HFFc6 (cell line): Measurements from ENCODE around the gene NKD2. TPM values are rescaled to one million over a fixed set of nuclear protein-coding genes. Genes with fewer than 3 reads are reported as not detected.

ENCODE experiments used
- DNase-seq: peaks from one replicate; pipeline ENCODE4 v3.0.0-alpha.2; 2018
- H3K27ac Mint-ChIP-seq: 2 replicates; pipeline ENCODE4 v1.8.0; 2020; ENCODE audit warnings: mild to moderate bottlenecking, mixed read lengths
- H3K27me3 Mint-ChIP-seq: 2 replicates; pipeline ENCODE4 v1.8.0; 2021; ENCODE audit warnings: mild to moderate bottlenecking, moderate library complexity, mixed read lengths; ENCODE audit not compliant: insufficient read depth
- H3K36me3 Mint-ChIP-seq: 2 replicates; pipeline ENCODE4 v1.8.0; 2021; ENCODE audit warnings: low read depth, mixed read lengths
- H3K4me1 Mint-ChIP-seq: 2 replicates; pipeline ENCODE4 v1.8.0; 2020; ENCODE audit warnings: low read depth, mixed read lengths
- H3K4me3 Mint-ChIP-seq: 2 replicates; pipeline ENCODE4 v1.8.0; 2020; ENCODE audit warnings: mild to moderate bottlenecking, moderate library complexity, mixed read lengths
- H3K9me3 Mint-ChIP-seq: 2 replicates; pipeline ENCODE4 v1.8.0; 2020; ENCODE audit warnings: mild to moderate bottlenecking, mixed read lengths
- total RNA-seq, 6 experiments: library from RNA; stranded (reverse); fragmentation: NEBNext Ultra II Directional; extraction: Animal tissue kit (Norgen Biotek cat#: 25700); gene quantifications; 2 replicates in 1 of 6; 3 replicates in 5 of 6; pipeline ENCODE4 v1.2.3, GENCODE V29; 2021
- TF ChIP-seq, protein P1 (sequence below): fragments of 200-600 bp; sonication (generic); IDR thresholded peaks from 2 replicates; pipeline ENCODE4 v1.5.0; 2021; ENCODE audit warnings: antibody characterized with exemption, mild to moderate bottlenecking

NKD2 gene
- total RNA-seq, 6 experiments from 2014 or later = not detected

DNA sequence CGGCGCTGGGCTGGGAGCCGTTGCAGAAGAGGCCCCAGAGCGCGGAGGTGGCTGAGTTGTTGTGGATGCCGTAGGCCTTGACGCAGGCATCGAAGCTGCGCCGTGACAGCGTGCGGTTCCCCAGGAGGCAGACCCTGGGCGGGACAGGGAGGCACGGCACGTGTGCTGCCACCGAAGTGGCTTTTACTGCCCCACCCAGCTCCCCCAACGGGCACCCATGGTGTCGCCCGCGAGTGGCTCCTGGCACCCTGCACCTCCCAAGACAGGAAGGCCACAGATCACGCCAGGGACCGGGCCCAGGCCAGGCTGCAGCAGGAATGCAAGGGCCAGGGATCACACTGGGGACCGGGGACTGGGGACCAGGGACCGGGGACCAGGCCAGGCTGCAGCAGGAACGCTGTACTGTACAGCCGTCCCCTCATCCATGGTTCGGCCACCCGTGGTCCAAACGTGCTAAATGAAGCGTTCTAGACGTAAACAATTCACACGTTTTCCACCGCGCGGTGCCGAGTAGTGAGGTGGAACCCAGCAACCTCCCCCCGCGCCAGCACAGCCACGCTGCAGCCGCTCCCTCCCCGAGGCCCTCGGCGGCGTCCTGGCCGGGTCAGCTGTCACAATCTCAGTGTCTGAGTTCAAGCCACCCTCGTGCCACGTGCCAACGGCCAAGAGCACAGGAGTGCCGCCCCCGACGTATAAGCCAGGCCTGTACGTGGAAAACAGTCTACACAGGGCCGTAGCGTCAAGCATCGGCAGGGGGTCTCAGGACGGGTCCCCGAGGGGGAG is 75.4 kb downstream of the NKD2 start:
- H3K27ac Mint-ChIP-seq = no peak overlapping the region
- TF ChIP-seq, protein P1, sequence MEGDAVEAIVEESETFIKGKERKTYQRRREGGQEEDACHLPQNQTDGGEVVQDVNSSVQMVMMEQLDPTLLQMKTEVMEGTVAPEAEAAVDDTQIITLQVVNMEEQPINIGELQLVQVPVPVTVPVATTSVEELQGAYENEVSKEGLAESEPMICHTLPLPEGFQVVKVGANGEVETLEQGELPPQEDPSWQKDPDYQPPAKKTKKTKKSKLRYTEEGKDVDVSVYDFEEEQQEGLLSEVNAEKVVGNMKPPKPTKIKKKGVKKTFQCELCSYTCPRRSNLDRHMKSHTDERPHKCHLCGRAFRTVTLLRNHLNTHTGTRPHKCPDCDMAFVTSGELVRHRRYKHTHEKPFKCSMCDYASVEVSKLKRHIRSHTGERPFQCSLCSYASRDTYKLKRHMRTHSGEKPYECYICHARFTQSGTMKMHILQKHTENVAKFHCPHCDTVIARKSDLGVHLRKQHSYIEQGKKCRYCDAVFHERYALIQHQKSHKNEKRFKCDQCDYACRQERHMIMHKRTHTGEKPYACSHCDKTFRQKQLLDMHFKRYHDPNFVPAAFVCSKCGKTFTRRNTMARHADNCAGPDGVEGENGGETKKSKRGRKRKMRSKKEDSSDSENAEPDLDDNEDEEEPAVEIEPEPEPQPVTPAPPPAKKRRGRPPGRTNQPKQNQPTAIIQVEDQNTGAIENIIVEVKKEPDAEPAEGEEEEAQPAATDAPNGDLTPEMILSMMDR = no peak
- H3K4me3 Mint-ChIP-seq = no peak overlapping the region
- H3K36me3 Mint-ChIP-seq = no peaks in the 10 kb centered on the region
- no peaks in the 10 kb centered on the region for H3K4me1 Mint-ChIP-seq
- H3K9me3 Mint-ChIP-seq = peaks cover 36% of the 10 kb centered on the region
- no peak for DNase-seq
- peaks cover 7% of the 10 kb centered on the region for H3K27me3 Mint-ChIP-seq

DNA sequence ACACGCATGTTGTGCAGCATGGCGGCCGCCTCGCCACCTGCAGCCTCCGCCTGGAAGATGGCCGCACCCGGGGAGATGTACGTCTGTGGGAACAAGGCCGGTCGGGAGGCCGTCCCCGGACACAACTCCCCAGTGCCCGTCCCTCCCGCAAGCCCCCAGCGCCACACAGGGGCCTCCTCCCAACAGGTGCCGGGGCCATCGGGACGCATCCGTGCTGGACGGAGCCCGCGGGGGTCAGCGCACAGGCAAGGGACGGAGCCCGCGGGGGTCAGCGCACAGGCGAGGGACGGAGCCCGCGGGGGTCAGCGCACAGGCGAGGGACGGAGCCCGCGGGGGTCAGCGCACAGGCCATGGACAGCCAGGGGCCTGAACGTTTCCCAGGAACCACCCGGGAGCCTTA is 76.8 kb downstream of the NKD2 start:
- H3K36me3 Mint-ChIP-seq = no peaks in the 10 kb centered on the region
- H3K9me3 Mint-ChIP-seq = peaks cover 39% of the 10 kb centered on the region
- peaks cover 11% of the 10 kb centered on the region for H3K27me3 Mint-ChIP-seq
- TF ChIP-seq, protein P1 = no peak
- no peak for DNase-seq
- H3K27ac Mint-ChIP-seq = no peak overlapping the region
- no peaks in the 10 kb centered on the region for H3K4me1 Mint-ChIP-seq
- no peak overlapping the region for H3K4me3 Mint-ChIP-seq

DNA sequence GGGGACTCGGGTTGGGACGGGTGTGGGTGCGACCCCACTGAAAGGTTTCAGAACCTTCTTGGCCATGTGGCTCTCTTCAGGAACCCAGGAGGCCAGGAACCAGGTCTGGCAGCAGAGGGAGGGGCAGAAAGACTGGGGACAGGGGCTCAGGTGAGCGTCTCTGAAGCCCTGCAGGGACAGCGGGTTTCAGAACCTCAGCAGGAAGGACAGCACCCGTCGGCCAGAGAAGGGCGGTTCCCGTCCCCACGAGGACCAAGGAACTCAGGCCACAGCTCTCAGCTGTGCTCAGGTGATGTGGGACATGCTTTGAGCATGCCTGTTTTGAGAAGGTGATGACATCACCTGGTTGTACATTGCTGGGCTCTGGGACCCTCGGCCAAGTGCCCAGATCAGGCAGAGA is 77.5 kb downstream of the NKD2 start:
- H3K4me3 Mint-ChIP-seq = no peak overlapping the region
- H3K36me3 Mint-ChIP-seq = no peaks in the 10 kb centered on the region
- TF ChIP-seq, protein P1 = no peak
- no peaks in the 10 kb centered on the region for H3K4me1 Mint-ChIP-seq
- H3K27ac Mint-ChIP-seq = no peak overlapping the region
- H3K27me3 Mint-ChIP-seq = peaks cover 7% of the 10 kb centered on the region
- H3K9me3 Mint-ChIP-seq = peaks cover 36% of the 10 kb centered on the region
- DNase-seq = no peak

DNA sequence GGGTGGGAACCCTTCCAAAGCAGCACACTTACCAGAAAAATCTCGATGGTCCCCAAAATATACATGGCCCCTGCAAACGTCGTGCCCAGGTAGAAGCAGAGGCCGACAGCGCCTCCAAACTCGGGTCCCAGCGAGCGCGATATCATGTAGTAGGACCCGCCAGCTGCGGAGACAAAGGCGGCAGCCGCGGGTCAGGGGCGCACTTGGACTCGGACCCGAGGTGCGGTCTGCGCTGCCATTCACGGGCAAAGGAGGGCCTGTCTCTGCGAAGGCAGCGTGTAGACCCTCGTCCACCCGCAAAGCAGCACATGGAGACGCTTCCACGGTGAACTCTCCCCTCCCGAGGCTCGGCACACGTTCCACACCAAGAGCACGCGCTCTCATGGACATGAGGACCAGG is 78.3 kb downstream of the NKD2 start:
- Mint-ChIP-seq H3K27ac (no peak overlapping the region), H3K4me3 (no peak overlapping the region), H3K4me1 (no peaks in the 10 kb centered on the region), H3K27me3 (peaks cover 5% of the 10 kb centered on the region; the same call in 1 of the 2 replicates), H3K36me3 (no peaks in the 10 kb centered on the region), H3K9me3 (peaks cover 32% of the 10 kb centered on the region)
- TF ChIP-seq, protein P1 = no peak
- DNase-seq = no peak

DNA sequence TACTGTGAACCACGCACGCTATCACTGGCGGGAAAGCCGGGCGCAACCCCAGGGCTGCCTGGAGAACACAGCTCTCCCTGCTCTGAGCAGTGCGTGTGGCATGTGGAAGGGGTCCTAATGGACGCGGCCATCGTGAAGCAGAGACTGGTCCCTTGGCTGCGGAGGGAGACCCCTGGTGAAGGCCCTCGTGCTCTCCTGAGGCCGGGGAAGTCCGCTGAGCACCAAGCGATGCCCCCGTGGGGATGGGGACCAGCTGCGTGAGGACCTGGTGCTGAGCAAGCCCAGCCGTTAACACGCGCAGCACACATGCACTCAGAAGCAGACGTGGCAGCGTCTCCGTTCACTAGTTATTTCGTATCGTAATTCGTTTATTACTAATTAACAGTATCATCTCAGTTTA is 78.8 kb downstream of the NKD2 start:
- no peak overlapping the region for H3K27ac Mint-ChIP-seq
- TF ChIP-seq, protein P1 = no peak
- peaks cover 32% of the 10 kb centered on the region for H3K9me3 Mint-ChIP-seq
- DNase-seq = no peak
- H3K27me3 Mint-ChIP-seq = peaks cover 5% of the 10 kb centered on the region; the same call in 1 of the 2 replicates
- no peaks in the 10 kb centered on the region for H3K4me1 Mint-ChIP-seq
- H3K4me3 Mint-ChIP-seq = no peak overlapping the region
- H3K36me3 Mint-ChIP-seq = no peaks in the 10 kb centered on the region
